SHP77 treated with DMSO at 0.1 percent for 48 hours (cell line): ENCODE data around the gene TMEM30A.

Experiments
- DNase-seq: peaks from one replicate; lab custom pipeline; 2025; lab: John Stamatoyannopoulos, UW

The TMEM30A gene

DNA sequence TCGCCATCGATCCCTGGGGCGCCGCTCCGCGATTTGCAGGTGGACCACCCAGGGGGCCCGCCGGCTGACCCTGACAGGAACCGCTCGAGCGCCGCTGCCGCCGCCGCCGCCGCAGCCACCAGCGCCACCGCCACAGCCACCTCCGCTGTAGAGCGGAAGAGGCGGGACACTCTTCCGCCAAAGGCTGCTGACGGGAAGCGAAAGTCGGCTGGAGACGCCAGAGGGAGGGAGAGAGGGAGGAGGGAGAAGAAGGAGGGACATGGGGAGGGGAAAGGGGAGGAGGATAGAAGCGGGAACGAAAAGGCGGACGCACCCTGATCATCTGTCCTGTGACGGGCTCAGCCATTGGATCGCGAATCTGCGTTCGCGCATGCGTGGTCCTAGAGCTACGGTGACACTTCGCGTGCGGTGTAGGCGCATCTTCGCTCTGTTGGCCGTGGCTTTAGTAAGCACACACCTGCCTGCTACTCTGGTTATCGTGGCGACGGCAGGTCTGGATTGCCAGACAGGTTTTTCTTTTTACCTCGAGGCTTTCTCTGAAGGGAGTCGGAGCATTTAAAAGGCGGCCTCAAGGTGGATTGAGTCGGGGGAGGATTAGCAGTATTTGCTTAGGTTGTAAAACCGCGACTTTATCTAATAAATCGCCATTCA, at the start of gene TMEM30A:
Gene TMEM30A (minus strand): TSS at position 161 of the 651 bp plus-strand sequence. CDS start 154 bp downstream, at position 7.
- DNase-seq, result peak; percentile 95

DNA sequence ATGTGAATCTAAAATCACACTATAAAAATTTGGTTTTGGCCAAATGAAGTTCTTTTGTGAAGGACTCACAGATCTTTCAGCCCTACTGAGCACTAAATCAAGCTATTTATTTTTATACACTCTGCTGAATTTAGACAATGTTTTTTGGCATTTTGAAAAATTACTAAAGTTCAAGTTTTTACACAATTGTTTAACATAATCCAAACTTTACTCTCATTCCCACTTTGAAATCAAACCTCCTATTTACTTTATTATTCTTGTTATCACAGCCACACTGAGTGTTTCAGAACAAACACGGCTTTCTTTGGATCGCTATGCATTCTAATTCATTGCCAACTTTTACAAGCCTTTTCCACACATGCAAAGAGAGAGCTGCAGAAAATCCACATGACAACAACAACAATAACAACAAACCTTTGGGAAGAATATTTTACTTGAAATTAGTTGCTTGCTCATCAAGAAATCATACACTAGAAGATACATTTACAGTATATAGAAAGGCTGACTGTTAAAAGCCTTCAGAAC, 49.1 kb upstream of the TMEM30A start:
- DNase-seq, result no peak

DNA sequence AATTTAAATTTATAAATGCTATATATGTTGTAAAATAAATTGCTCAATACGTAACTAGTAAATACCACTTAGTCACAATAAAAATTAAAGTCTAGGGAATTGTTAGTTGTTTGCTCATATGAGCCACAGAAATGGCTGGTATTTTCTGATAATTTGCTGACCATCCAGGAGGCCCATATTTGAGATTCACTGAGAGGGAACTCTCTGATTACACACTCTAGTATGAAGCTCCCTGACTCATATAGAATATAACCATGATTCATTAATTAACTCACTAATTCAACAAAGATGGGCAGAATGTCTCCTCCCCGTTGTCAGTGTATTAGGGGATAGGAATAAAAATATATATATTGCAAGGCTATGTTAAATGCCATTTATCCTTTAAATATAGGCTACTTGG, 46.6 kb upstream of the TMEM30A start:
- DNase-seq, result no peak

DNA sequence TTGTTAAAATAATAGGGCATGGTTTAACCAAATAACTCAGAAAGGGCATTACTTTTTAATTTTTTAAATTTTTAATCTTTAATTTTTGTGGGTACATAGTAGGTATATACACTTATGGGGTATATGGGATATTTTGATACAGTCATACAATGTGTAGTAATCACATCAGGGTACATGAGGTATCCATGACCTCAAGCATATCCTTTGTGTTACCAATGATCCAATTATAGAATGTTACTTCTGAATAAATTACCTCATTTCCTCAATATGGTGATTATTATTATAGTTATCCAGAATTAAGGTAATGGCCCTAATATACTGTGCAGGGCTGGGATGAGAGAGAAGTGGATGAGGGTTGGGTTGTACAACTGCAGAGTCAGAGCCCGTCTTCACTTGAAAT, 45.1 kb upstream of the TMEM30A start:
- no peak for DNase-seq

DNA sequence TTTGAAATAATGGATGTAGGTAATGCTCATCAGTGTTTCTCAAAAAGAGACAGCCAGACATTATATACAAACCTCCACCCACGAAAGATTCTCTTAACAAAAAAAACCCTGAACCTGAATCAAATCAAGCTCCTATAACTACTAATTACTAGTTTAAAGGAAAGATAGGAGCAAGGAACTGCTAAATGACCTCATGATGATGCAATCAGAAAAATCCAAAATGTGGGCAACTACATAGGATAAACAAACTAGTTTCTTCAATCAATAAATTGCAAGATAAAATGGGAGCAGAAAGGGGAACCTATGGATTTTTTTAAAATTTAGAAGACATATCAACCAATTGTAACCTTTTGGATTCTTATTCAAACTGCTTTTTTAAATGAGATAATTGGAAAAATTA, 43.2 kb upstream of the TMEM30A start:
- DNase-seq, result no peak

DNA sequence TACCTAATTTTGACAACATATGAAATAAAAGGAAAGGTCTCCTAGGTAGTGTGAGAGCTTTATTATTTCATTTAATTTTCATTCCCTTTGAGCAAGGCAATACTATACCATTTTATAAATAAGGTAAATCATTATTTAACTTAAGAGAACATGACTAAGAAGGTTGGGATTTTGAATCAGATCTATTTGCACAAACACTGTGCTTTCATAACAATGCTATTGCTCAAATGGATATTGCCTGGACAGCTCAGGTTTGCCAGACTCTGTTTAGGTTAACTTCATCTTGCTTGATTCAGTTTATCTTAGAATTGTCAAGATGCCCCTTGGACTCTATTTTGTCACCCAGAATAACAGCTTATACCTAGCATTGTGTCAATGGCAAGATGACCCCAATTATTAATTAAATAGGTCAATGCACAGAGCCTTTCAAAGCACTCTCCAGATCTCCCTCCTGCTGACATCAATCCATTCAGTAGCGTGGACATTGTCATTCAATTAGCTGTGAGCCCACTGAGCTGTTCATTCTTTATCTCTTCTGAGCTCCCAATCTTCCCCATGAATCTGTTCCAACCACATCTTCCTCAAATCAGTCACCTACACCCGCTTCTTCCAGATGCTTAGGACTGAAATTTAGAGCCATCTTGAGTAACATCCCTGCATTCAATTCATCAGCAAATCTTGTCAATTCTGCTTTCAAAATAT, 42.1 kb upstream of the TMEM30A start:
- no peak for DNase-seq

DNA sequence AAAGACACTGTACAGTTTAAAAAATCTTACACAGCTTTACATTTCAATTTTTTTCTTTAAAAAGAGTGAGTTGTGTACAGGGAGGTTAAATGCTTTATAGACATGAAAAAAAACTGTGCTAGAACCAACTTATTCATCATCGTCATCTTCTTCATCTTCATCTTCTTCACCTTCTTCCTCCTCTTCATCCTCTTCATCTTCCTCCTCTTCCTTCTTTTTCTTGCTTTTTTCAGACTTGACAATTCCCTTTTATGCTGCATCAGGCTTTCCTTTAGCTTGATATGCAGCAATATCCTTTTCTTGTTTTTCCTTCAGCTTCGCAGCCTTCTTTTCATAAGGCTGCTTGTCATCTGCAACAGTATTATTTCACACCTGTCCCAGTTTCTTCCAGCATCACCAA, 34.3 kb upstream of the TMEM30A start:
- no peak for DNase-seq

DNA sequence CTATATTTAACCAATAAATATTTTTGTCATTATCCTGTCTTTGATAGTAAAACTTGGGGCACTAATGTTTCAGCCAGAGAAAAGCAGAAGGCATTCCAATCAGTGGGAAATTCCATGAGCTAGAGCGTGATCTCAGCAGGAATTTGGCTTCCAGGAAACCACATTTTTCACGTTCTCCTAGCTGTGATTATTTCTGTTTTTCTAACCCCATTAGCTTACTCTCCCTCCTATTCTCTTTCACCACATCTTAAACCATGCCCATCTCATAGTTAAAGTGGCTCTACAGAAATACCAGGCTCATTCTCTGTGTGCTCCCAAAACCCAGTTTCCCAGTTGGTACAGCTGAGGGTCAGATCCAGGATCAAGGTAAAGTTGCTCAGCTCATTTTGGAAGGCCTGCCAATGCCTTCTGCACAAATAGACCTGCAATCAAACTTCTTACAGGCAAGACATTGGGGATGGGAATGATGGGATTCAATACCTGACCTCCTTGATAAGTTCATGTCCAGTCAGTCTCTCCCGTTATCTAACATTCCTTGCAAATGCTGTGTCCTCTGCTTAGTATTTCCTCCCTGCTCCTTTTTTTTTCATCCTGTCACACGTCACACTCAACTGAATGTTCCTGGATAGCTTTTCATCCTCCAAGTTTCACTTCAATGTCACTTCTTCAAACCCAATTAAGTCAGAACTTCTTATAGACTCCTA, 33.1 kb upstream of the TMEM30A start:
- no peak for DNase-seq

DNA sequence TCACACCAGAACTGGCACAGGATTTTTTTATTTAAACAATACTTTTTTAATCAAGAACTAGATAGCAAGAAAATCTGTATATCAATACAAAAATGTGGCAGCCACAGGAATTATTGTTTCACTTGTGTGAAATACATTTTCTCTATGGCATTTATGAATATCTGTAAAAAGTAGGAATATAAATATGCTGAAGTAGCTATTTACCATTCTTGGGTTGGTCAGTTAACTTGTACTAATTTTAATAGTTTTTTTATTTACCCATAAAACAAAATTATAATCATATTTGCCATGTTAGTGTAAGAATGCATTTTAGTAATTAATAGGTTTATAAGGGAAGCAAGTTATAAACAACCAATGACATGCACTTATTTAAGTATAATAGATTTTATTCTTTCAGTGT, 31.4 kb upstream of the TMEM30A start:
- no peak for DNase-seq

DNA sequence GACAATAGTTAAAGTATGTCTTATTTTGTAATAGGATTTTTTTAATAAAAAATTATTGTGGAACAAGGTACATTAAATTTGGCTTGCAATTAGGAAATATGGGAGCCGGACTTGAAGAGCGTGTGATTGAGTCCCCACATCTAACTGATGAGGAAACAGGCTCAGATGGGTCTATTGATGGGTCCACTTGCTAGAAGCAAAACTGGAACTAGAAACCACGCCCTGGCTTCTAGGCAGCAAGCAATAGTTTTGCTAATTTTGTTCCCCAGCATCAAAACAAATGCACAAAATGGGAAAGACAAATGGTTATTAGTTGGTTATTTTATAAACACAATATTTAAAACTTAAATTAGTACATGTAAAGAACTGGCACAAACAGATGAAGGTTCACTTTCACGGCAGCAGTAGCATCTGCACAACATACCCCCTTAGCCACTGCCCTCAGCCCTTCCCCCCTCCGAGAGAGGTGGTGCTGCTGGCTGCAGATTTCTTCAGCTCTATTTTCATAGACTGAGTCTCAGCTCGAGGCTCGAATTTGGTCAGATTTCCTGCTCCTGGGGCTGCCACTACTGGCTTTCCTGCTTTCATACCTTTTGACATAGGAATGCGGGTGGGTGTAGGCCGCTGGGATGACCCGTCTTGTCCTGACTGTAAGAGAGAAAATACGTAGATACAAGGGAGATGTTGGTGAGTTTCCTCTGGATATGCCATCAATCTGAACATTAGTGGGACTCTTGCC, 23.8 kb upstream of the TMEM30A start:
- DNase-seq, result no peak

DNA sequence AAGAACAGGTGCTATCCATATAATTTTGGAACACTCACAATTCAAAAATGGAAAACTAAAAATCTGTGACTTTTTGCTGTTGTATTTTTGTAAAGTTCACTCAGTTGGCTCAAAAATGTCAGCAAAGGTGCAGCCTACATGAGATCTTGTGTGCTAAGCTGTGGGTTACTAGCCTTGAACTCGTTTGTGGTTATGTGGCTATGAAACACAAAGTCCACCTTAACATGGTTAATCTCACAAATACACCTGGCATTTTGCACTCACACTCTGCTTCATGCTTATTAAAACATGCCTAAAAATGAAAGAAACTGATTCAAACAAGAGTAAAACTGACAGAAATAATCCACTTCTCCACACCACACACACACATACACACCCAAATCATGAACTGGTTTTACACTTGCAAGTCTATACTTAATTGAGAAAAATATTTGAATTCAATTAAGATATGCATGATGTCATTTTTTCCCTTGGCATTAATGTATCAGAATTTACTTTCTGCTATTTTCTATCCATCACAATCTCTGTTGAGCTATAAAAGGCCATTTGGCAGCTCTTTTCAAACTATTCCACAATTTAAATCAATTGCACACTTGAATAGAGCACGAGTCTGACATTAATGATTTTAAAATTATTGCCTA, 22.9 kb upstream of the TMEM30A start:
- DNase-seq, result no peak

DNA sequence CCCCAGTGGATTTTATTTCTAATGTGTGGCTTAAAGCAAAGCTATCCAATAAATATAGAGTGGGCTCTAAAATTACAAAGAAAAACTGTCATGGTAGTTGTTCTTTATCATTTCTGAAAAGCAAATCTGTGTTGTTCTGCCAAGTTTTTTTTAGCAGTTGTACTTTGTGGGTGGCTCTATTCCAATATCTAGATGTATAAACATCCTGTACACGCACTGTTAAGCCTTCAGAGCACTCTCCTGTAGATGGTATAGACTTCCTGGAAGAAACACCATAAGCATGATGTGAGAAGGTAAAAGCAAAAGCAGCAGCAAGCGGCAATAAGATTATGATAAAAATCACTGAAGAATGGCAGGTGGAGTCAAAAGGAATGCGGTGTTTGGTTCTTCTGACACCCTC, 21.5 kb upstream of the TMEM30A start:
- DNase-seq, result no peak

DNA sequence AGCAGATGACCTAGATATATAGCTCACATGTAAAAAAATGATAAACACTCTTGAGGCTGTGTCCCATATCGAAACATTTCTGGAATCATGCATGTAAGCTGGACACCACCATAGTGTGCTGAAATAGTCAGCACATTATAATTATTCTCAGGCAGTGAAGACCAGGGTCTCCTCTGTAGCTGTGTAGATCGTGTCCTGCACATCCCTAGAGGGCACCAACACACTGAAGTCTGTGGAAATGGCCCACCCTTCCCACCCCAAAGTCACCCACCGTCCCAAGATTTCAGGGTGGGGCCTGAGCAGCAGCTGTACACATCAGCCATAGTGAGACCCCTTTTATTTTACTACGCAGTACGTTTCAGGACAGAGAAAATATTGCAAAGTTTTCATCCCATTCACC, 21.0 kb upstream of the TMEM30A start:
- DNase-seq, result no peak

DNA sequence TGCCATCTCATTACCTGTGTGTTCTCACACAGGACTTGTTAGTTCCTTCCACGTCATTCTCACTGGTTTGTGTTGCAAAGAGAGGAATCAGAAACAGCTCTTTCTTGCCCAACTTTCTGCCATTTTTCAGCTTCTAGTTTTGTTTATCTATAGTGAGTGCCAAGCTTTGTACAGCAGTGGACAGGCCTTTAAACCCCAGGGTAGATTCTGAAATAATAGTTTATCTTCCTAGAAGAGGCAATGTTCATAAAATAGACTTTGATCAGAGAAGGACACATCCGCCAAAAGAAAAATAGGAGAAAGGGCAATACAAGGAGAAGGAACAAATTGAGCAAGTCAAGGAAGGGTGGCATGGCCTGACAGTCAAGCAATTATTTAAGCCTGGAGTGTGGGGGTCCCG, 17.7 kb upstream of the TMEM30A start:
- DNase-seq, result no peak

DNA sequence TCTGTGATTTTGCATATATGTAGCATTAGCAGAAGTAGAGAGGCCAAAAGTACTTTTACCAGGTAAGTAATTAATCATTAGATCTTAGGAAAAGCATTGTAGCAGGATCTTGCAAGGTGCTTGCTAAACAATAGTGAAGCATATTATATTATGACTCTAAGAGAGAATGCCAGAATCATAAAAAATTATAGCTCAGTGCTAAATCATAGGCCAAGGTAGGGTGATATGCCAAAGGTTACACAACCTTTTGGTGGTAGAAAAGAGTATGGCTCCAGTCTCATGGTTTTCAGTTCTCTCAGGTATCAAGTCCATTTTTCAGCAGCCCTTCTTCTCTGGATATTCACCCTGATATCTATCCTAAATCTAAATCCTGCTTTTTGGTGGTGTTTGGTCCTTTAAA, 16.9 kb upstream of the TMEM30A start:
- DNase-seq, result no peak

DNA sequence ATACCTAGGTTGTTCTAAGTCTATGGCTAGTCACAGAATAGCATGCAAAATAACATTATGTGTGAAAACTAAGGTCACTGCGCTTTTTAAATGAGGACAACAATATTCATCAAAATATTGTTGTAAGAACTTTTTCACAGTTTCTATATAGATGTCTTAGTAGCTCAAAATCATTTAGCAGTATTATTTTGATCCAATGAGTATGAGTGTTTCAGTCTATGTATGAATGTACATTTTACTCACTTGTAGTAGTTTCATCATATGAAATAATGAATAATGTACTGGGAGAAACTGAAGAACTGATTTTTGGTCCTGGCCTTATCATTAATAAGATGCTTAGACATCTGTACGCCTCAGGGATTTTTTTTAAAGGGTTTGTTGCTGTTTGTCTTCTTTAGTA, 16.5 kb upstream of the TMEM30A start:
- DNase-seq, result no peak

DNA sequence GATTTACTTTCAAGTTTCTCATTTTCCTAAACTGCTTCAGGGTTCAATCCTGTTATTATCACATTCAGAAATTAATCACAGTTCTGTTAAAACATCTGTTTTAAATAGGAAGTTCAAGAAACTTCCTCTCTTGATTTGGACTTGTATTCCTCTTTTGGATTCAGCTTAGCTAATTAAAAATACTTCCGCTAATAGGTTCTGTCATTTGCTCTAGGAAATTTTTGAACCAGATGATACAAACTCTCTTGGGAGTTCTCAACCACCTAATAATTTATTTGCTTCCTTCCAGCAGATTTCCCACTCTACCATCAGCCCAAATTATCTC, 15.9 kb upstream of the TMEM30A start:
- DNase-seq, result no peak

DNA sequence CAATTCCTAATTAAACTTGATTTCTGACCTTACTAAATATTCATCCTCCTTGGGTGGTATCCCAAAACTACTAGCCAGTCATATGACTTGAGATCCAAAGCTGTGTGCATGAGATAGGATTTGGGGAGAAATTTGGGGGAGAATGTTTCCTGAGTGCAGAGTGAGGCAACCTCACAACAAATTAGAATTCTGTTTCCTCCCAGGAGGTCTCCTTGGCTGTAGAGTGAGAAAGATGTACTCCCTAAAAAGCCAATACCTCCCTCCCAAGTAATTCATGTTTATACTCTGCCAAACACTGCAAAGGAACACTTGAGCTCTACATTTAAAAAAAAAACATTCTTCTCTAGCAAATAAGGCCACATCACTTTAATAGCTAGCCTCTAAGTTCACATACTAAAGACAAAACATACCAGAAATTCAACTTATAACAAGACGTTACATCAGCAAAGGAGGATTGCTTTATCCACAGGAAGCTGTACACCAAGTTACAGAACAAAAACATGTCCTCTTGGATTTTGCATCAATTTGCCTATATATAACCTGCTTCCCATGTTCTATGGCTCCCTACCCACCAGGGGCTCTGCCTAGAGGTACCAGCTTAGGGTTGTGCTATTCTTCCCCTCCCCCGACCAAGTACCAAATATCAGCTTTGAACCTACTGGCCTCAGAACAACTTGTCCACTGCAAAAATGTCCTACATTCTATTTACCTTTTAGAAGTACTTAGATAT, 15.4 kb upstream of the TMEM30A start:
- no peak for DNase-seq

DNA sequence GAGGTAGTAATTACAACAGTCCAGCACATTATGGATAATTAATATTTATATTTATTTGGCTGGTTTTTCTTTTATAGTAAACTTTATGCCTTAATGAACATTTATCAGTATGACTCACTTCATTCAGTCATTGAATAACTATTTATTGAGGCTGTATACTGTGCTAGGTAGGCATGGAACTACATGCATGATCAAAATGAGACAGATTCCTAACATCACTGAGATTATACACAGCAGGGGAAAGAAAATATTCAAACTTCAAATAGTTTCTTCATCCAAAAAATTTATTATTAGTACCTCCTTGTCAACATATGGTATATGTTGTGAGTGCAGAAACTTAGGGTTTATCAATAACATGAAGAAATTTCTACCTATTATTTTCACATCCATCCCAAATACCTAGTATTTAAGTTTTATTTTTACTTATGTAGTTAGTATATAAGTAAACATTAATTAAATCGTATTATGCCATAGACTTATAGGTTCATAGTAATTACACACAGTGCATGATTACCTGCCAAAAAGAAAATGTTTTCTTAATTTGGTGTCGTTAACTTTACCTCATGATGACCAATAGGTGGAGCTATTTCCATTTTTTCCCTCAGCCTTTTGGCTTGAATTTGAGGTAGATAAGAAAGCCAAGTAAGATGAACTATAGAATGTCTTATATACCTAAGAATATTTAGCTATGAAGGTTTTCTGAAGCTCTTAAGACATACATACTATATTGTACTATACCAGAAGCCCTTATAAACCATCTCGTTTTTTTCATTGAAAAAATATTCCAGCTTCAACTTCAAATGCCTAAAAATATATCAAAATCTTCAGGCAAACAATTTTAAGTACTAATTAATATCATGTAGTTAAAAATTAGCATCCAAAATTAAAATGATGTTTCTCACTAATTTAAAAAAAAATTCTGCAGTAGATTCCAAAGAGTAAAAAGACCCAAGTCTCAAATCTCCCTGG, 12.5 kb upstream of the TMEM30A start:
- DNase-seq, result peak; percentile 15

DNA sequence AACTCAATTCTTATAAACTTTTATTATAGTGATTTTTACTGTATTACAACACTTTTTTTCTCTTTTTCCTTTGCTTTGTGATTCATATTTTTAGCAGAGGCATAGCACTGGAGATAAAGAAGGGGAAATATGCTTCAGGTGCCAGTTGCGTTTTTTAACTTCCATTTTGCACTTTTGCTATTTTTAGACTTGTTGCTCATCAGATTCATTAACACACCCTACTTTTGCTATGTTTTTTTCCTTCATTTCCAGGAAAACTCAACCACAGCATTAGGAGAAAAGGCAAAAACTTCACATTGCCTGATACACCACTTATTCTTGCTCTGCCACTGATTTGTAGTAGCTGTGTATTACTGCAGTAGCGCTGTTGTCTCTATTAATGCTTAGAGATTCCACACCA, 8.0 kb upstream of the TMEM30A start:
- DNase-seq, result no peak
